Common myeloid progenitor, CD34-positive (primary cell): ENCODE measurements around the gene MOB4.
A peak's percentile ranks its signal among the peaks of the same experiment; 100 is the strongest.

ENCODE experiments used
- CTCF ChIA-PET: fragments of 350-600 bp; sonication (Branson Sonifier 250); formaldehyde crosslinking; loops from one replicate; lab custom pipeline; 2021; ENCODE audit warnings: antibody characterized with exemption; lab: Charles Lee
- POLR2A ChIA-PET: fragments of 350-600 bp; sonication (Branson Sonifier 250); formaldehyde crosslinking; loops from one replicate; lab custom pipeline; 2021; ENCODE audit warnings: antibody characterized with exemption; lab: Charles Lee
- DNase-seq, 3 donors: peaks; one replicate each; pipeline versions ENCODE4 v3.0.0 to v3.0.0-alpha.2; 2013
- H3K27ac ChIP-seq, 2 experiments: 1 replicate in 1 of 2; 2 replicates in 1 of 2; pipeline ENCODE4 v1.7.0; 2013; ENCODE audit warnings: inconsistent platforms in 2 of 2, low read length in 2 of 2, mild to moderate bottlenecking in 2 of 2, low read depth in 1 of 2, moderate library complexity in 1 of 2; ENCODE audit not compliant: severe bottlenecking in 2 of 2, insufficient read depth in 1 of 2, poor library complexity in 1 of 2
- H3K27me3 ChIP-seq, 5 experiments: replicated peaks in 2 of 5; 1 replicate in 3 of 5; 2 replicates in 2 of 5; pipeline versions ENCODE4 v1.6.1 to v1.7.0; 2013; ENCODE audit warnings: low read length in 4 of 5, mild to moderate bottlenecking in 2 of 5, moderate library complexity in 2 of 5, inconsistent platforms in 1 of 5; ENCODE audit not compliant: insufficient read depth in 5 of 5, control insufficient read depth in 4 of 5
- H3K36me3 ChIP-seq, 4 experiments: 1 replicate in 2 of 4; 2 replicates in 2 of 4; pipeline versions ENCODE4 v1.6.1 to v1.7.0; 2013; ENCODE audit warnings: low read length in 3 of 4, control low read depth in 1 of 4, mild to moderate bottlenecking in 1 of 4; ENCODE audit not compliant: control insufficient read depth in 4 of 4, insufficient read depth in 4 of 4
- H3K4me1 ChIP-seq, 4 experiments: 1 replicate in 3 of 4; 2 replicates in 1 of 4; pipeline versions ENCODE4 v1.6.1 to v1.7.1; 2013; ENCODE audit warnings: low read length in 3 of 4, mild to moderate bottlenecking in 3 of 4, control low read depth in 1 of 4, inconsistent platforms in 1 of 4, moderate library complexity in 1 of 4; ENCODE audit not compliant: control insufficient read depth in 4 of 4, insufficient read depth in 4 of 4; ENCODE audit errors: control extremely low read depth in 1 of 4
- H3K4me3 ChIP-seq, 7 experiments: 1 replicate in 4 of 7; 2 replicates in 3 of 7; pipeline versions ENCODE4 v1.5.1 to v1.7.0; 2013; ENCODE audit warnings: mild to moderate bottlenecking in 7 of 7, low read length in 6 of 7, moderate library complexity in 6 of 7, inconsistent platforms in 2 of 7, low read depth in 2 of 7, control low read depth in 1 of 7; ENCODE audit not compliant: insufficient read depth in 4 of 7, control insufficient read depth in 1 of 7; ENCODE audit errors: extremely low read depth in 1 of 7
- H3K9me3 ChIP-seq, 5 experiments: 1 replicate in 4 of 5; 2 replicates in 1 of 5; pipeline versions ENCODE4 v1.6.1 to v1.7.1; 2013; ENCODE audit warnings: low read length in 4 of 5, mild to moderate bottlenecking in 2 of 5, inconsistent platforms in 1 of 5, low read depth in 1 of 5, moderate library complexity in 1 of 5; ENCODE audit not compliant: control insufficient read depth in 4 of 5, insufficient read depth in 2 of 5; ENCODE audit errors: control extremely low read depth in 1 of 5
- WGBS: methylation state at CpG from one replicate; pipeline ENCODE4 v1.1.5; 2013; ENCODE audit not compliant: insufficient coverage; 5-methylcytosine and 5-hydroxymethylcytosine counted together

The MOB4 gene

GRCh38 chr2:197506658-197507057 lies 9.2 kb upstream of the MOB4 start:
- Histone ChIP-seq H3K27ac (no peak overlapping the region), H3K27me3 (no peaks in the 10 kb centered on the region), H3K4me1 (peaks cover 4 to 9% (median 7%) of the 10 kb centered on the region in 4 experiments), H3K9me3 (no peaks in the 10 kb centered on the region), H3K4me3 (no peak overlapping the region), H3K36me3 (peaks cover 5 to 25% (median 14%) of the 10 kb centered on the region in 4 experiments)
- ChIA-PET POLR2A (no interaction called here), CTCF (interaction anchor here (1.5 to 1.6 kb wide), 2 partner anchors 8 to 11 kb away, joined by 5 to 7 read pairs; no protein-coding TSS in a partner anchor)
- no CpG with 5 or more reads among the region's 5 CpGs for WGBS
- DNase-seq = no peak

- H3K9me3 ChIP-seq = no peaks in the 10 kb centered on the region
- H3K36me3 ChIP-seq = peaks cover 0 to under 1% (median 0%) of the 10 kb centered on the region in 4 experiments
- peaks cover 10 to 24% (median 20%) of the 10 kb centered on the region in 4 experiments for H3K4me1 ChIP-seq
- H3K4me3 ChIP-seq = no peak overlapping the region
- no peak for DNase-seq
- ChIA-PET CTCF (interaction anchor here (1.2 to 1.5 kb wide), 2 partner anchors 11 to 13 kb away, joined by 5 to 8 read pairs; partner anchors contain the start of gene HSPE1), POLR2A (no interaction called here)
- no peak overlapping the region for H3K27ac ChIP-seq
- H3K27me3 ChIP-seq = no peaks in the 10 kb centered on the region
- WGBS = 100% methylated on average over 3 of the region's 5 CpGs
These were observed 2.0 kb upstream of the MOB4 start for GRCh38 chr2:197513915-197514314.

DNA sequence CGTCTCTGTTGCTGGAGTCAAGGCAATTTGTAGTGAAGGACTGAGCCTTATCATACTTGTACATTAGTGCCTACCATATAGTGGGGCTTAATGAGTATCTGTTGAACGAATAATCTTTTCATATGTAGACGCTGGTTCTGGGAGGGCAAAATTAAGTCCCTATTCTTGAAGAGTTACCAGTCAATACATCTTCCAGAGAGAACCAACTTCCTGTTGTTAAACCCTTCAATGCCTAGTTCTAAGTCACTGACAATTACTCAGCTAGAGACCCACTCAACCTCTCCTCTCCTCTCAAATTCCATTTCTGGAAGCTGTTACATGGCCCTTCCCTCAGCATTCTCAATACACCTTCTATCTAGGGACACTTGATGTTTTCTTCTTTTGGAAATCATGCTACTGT lies 1.1 kb upstream of the MOB4 start:
- CTCF ChIA-PET = interaction anchor here (1.1 to 1.3 kb wide), 2 partner anchors 9 to 12 kb away, joined by 3 to 5 read pairs; no protein-coding TSS in a partner anchor
- no peaks in the 10 kb centered on the region for H3K9me3 ChIP-seq
- no peaks in the 10 kb centered on the region for H3K27me3 ChIP-seq
- POLR2A ChIA-PET = interaction anchor here (3.2 kb wide), 1 partner anchor 15 kb away, joined by 34 read pairs; the partner anchor contains the start of genes HSPD1 and HSPE1
- H3K4me1 ChIP-seq = peaks cover 10 to 24% (median 20%) of the 10 kb centered on the region in 4 experiments
- peak overlapping the region; percentile 73 to 95 for H3K27ac ChIP-seq
- 83% methylated on average over 1 of the region's 3 CpGs for WGBS
- peaks cover 0 to 6% (median under 1%) of the 10 kb centered on the region in 4 experiments for H3K36me3 ChIP-seq
- peak overlapping the region in 6 of 7 experiments; percentile 90 to 98 (median 93) for H3K4me3 ChIP-seq
- DNase-seq = peak in 2 of 3 donors; percentile 31 to 39

DNA sequence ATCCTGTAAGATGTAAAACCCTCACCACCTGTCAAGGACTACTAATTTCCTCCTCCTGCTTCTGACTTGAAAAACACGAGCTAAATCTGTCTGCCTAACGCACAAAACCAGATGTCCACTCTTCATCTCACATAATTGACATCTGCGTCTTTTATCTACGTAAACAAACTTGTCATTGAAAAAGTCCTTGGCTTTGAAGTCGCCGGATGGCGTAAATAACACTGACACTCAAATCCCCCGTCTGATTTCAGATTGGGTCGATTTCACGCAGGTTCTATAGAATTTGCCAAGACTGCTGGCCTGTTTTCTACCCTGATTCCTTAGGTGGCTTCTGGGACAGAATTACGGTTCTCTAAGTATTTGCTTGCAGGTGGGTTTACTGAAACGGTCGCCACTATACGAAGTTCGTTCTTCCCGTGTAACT lies 539 bp upstream of the MOB4 start:
- no peak for DNase-seq
- peak overlapping the region; percentile 90 to 98 (median 92) for H3K4me3 ChIP-seq
- WGBS = 0% methylated on average over 16 of the region's 16 CpGs
- ChIA-PET CTCF (interaction anchor here (1.0 to 1.3 kb wide), 3 partner anchors 9 to 47 kb away, joined by 3 to 5 read pairs (median 4); no protein-coding TSS in a partner anchor), POLR2A (interaction anchor here (0.5 to 3.2 kb wide), 5 partner anchors 11 to 908 kb away, joined by 3 to 34 read pairs (median 6); partner anchors contain the start of genes HSPD1, HSPE1 and SF3B1)
- H3K27ac ChIP-seq = peak overlapping the region; percentile 73 to 95
- H3K27me3 ChIP-seq = no peaks in the 10 kb centered on the region
- peaks cover 0 to 4% (median 0%) of the 10 kb centered on the region in 5 experiments for H3K9me3 ChIP-seq
- peaks cover 0 to 7% (median 4%) of the 10 kb centered on the region in 4 experiments for H3K36me3 ChIP-seq
- H3K4me1 ChIP-seq = peaks cover 10 to 24% (median 20%) of the 10 kb centered on the region in 4 experiments

GRCh38 chr2:197516393-197516761 lies 511 bp downstream of the MOB4 start:
- Histone ChIP-seq H3K4me3 (peak overlapping the region; percentile 90 to 98 (median 92)), H3K27ac (peak overlapping the region; percentile 80 to 95), H3K27me3 (no peaks in the 10 kb centered on the region), H3K36me3 (peaks cover 0 to 16% (median 8%) of the 10 kb centered on the region in 4 experiments), H3K9me3 (peaks cover 0 to 10% (median 3%) of the 10 kb centered on the region in 5 experiments), H3K4me1 (peaks cover 10 to 24% (median 20%) of the 10 kb centered on the region in 4 experiments)
- ChIA-PET POLR2A (interaction anchor here (0.8 to 3.2 kb wide), 5 partner anchors 13 to 81 kb away, joined by 3 to 34 read pairs (median 6); partner anchors contain the start of genes HSPD1, HSPE1 and SF3B1), CTCF (interaction anchor here (1.0 kb wide), 1 partner anchor 9 kb away, joined by 3 read pairs; no protein-coding TSS in a partner anchor)
- DNase-seq = no peak
- 0% methylated on average over 5 of the region's 17 CpGs for WGBS

- no peaks in the 10 kb centered on the region for H3K27me3 ChIP-seq
- H3K27ac ChIP-seq = peak overlapping the region; percentile 80 to 95
- no peak for DNase-seq
- H3K36me3 ChIP-seq = peaks cover 0 to 16% (median 8%) of the 10 kb centered on the region in 4 experiments
- peaks cover 10 to 24% (median 20%) of the 10 kb centered on the region in 4 experiments for H3K4me1 ChIP-seq
- ChIA-PET CTCF (no interaction called here), POLR2A (interaction anchor here (0.6 to 3.2 kb wide), 3 partner anchors 13 to 47 kb away, joined by 4 to 34 read pairs (median 6); partner anchors contain the start of genes HSPD1 and HSPE1)
- H3K4me3 ChIP-seq = peak overlapping the region in 6 of 7 experiments; percentile 90 to 98 (median 93)
- WGBS = 80% methylated on average over 1 of the region's 2 CpGs
- peaks cover 0 to 10% (median 3%) of the 10 kb centered on the region in 5 experiments for H3K9me3 ChIP-seq
These were observed 1.3 kb downstream of the MOB4 start for GRCh38 chr2:197517150-197517549.

- DNase-seq = no peak
- CTCF ChIA-PET = no interaction called here
- no peaks in the 10 kb centered on the region for H3K27me3 ChIP-seq
- no peaks in the 10 kb centered on the region for H3K4me1 ChIP-seq
- POLR2A ChIA-PET = no interaction called here
- H3K9me3 ChIP-seq = no peaks in the 10 kb centered on the region
- no CpG with 5 or more reads among the region's 2 CpGs for WGBS
- H3K4me3 ChIP-seq = no peak overlapping the region
- no peak overlapping the region for H3K27ac ChIP-seq
- peaks cover 18 to 62% (median 37%) of the 10 kb centered on the region in 4 experiments for H3K36me3 ChIP-seq
These were observed 22.5 kb downstream of the MOB4 start for GRCh38 chr2:197538412-197538811.
